ENCODE measurements around the gene HAPLN1. TPM values are rescaled to one million over a fixed set of nuclear protein-coding genes. Genes with fewer than 3 reads are reported as not detected.
"Not testable (repeated sequence)": the region's sequence is repeated elsewhere in the genome, so short reads cannot be mapped to it uniquely, and the experiment has no call there.

The HAPLN1 gene
- total RNA-seq, 4 donors from 2014 or later: 0.31 to 1.8 (median 0.86) TPM

DNA sequence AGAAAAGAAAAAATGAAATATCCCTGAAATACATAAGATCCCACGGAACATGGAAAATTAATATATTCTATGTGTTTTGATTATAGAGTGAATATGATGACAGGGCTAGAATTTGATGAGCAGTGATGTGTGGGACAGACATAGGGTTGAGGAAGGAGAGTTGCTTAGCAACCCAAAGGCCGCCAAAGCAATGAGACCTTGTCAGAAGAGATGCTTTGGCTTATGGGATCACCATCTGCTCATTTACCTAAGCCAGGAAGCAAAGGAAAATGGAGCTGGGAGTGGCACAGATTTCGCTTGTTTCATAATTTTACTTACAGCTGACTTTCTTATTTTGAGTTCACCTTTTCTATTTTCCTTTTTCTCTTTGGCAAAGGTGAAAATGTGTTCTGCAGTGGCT, 20.9 kb upstream of the HAPLN1 start:
- Histone ChIP-seq H3K9me3 (no peaks in the 10 kb centered on the region), H3K36me3 (no peaks in the 10 kb centered on the region), H3K4me1 (no peaks in the 10 kb centered on the region), H3K4me3 (no peak overlapping the region), H3K27ac (no peak overlapping the region), H3K27me3 (no peaks in the 10 kb centered on the region)
- ATAC-seq: no peak
- TF ChIP-seq EP300 (IDR thresholded peaks at IDR 0.05) (no peak), POLR2AphosphoS5 (IDR thresholded peaks at IDR 0.05) (no peak), POLR2A (IDR thresholded peaks at IDR 0.05) (no peak)
- TF ChIP-seq, protein P1, sequence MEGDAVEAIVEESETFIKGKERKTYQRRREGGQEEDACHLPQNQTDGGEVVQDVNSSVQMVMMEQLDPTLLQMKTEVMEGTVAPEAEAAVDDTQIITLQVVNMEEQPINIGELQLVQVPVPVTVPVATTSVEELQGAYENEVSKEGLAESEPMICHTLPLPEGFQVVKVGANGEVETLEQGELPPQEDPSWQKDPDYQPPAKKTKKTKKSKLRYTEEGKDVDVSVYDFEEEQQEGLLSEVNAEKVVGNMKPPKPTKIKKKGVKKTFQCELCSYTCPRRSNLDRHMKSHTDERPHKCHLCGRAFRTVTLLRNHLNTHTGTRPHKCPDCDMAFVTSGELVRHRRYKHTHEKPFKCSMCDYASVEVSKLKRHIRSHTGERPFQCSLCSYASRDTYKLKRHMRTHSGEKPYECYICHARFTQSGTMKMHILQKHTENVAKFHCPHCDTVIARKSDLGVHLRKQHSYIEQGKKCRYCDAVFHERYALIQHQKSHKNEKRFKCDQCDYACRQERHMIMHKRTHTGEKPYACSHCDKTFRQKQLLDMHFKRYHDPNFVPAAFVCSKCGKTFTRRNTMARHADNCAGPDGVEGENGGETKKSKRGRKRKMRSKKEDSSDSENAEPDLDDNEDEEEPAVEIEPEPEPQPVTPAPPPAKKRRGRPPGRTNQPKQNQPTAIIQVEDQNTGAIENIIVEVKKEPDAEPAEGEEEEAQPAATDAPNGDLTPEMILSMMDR (IDR thresholded peaks at IDR 0.05): no peak
- 83 to 86% methylated on average over 2 to 3 of the region's 3 CpGs for WGBS, 2 donors (ENCODE audit: low coverage in 1 of 2)

DNA sequence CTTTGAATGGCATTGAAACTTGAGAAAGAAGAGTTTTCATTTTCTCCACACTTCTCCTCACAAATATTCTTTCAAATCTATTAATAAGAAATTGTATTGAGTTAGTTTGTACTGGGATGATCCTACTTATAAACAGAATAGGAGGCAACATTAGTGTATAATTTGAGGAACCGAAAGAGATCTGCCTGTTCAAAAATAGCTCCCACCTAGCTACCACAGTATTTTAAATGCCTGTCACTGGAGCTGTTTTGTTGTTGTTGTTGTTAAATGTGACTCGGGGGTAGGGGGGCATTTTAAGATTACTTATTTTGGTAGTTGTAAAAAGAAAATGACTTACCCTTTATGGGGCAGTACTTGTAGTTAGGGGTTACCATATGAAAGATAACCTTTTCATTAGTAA, 20.1 kb upstream of the HAPLN1 start:
- whole genome bisulfite sequencing, 2 donors (ENCODE audit: low coverage in 1 of 2): 78 to 81% methylated on average over 1 to 2 of the region's 2 CpGs
- Histone ChIP-seq H3K4me3 (no peak overlapping the region), H3K9me3 (no peaks in the 10 kb centered on the region), H3K27ac (no peak overlapping the region), H3K4me1 (no peaks in the 10 kb centered on the region), H3K36me3 (no peaks in the 10 kb centered on the region), H3K27me3 (no peaks in the 10 kb centered on the region)
- ATAC-seq: no peak
- TF ChIP-seq, protein P1 (IDR thresholded peaks at IDR 0.05): no peak
- TF ChIP-seq POLR2A (IDR thresholded peaks at IDR 0.05): no peak
- no peak for TF ChIP-seq EP300 (IDR thresholded peaks at IDR 0.05)
- TF ChIP-seq POLR2AphosphoS5 (IDR thresholded peaks at IDR 0.05): no peak

DNA sequence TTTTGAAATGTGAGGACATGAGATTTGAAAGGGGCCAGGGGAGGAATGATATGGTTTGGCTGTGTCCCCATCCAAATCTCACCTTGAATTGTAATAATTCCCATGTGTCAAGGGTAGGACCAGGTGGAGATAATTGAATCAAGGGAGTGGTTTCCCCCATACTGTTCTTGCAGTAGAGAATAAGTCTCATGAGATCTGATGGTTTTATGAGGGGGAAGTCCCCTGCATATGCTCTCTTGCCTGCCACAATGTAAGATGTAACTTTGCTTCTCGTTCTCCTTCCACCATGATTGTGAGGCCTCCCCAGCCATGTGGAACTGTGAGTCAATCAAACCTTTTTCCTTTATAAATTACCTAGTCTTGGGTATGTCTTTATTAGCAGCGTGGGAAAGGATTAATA, 15.5 kb upstream of the HAPLN1 start:
- H3K36me3 ChIP-seq, H3K4me3 ChIP-seq, H3K27ac ChIP-seq, ATAC-seq, H3K9me3 ChIP-seq, H3K4me1 ChIP-seq, H3K27me3 ChIP-seq: not testable (repeated sequence)
- 93 to 95% methylated on average over 2 of the region's 2 CpGs for WGBS, 2 donors (ENCODE audit: low coverage in 1 of 2)

DNA sequence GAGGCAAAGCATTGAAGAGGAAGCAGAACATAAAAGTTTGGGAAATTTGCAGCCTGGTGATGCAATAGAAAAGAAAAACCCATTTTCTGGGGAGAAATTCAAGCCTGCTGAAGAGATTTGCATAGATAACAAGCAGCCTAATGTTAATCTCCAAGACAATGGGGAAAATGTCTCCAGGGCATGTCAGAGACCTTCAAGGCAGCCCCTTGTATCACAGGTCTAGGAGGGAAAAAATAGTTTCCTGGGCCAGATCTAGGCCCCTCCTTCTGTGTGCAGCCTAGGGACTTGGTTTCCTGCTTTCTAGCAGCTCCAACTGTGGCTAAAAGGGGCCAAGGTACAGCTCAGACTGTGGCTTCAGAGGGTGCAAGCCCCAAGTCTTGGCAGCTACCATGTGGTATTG, 14.4 kb upstream of the HAPLN1 start:
- H3K27ac ChIP-seq, H3K4me1 ChIP-seq, ATAC-seq, H3K27me3 ChIP-seq, H3K9me3 ChIP-seq, H3K4me3 ChIP-seq, H3K36me3 ChIP-seq: not testable (repeated sequence)

DNA sequence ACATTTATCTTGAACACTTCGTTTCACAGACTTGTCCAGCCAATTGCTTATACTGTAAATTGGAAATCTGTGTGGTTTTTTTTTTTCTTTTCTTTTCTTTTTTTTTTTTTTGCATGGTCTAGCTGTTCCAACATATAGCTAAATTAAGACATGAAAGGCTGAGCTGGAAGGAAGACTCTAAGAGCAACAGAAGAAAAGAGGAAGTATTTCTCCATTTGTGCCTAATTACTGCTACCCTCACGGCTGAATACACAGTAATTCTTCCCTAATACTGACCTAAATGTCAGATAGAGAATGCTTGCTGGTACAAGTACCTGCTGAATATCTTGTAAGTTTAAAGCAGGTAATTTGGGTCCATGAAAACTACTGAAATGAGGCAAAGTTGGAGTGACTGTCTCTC, 11.0 kb upstream of the HAPLN1 start:
- H3K4me3 ChIP-seq: no peak overlapping the region
- WGBS, 2 donors (ENCODE audit: low coverage in 1 of 2): 56 to 76% methylated on average over 2 of the region's 2 CpGs
- ATAC-seq: no peak
- no peaks in the 10 kb centered on the region for H3K27me3 ChIP-seq
- H3K36me3 ChIP-seq: no peaks in the 10 kb centered on the region
- H3K9me3 ChIP-seq: no peaks in the 10 kb centered on the region
- no peaks in the 10 kb centered on the region for H3K4me1 ChIP-seq
- no peak overlapping the region for H3K27ac ChIP-seq
- TF ChIP-seq POLR2AphosphoS5 (IDR thresholded peaks at IDR 0.05) (no peak), EP300 (IDR thresholded peaks at IDR 0.05) (no peak), POLR2A (IDR thresholded peaks at IDR 0.05) (no peak)
- TF ChIP-seq, protein P1 (IDR thresholded peaks at IDR 0.05): no peak

DNA sequence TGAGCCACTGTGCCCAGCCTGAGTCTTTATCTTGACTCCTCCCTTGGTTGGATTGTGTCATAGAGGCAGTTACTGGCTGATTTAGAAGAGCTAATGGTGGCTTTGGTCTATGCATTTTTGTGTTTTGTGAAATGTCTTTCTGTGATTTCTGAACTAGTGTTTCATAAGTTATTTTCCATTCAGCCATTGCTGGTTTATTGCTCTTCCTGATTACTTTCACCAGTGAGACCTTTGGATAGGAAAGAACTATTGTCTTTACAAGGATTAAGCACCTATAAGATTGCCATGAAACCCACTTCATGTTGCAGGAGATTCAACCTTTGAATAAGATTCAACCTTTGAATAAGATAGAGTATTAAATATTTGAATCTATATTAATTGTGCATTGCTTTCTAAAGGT, 8.7 kb upstream of the HAPLN1 start:
- no peaks in the 10 kb centered on the region for H3K27me3 ChIP-seq
- no peaks in the 10 kb centered on the region for H3K4me1 ChIP-seq
- TF ChIP-seq EP300 (IDR thresholded peaks at IDR 0.05): no peak
- TF ChIP-seq, protein P1 (IDR thresholded peaks at IDR 0.05): no peak
- no peak for TF ChIP-seq POLR2AphosphoS5 (IDR thresholded peaks at IDR 0.05)
- TF ChIP-seq POLR2A (IDR thresholded peaks at IDR 0.05): no peak
- no peaks in the 10 kb centered on the region for H3K9me3 ChIP-seq
- no peak for ATAC-seq
- H3K27ac ChIP-seq: no peak overlapping the region
- no peak overlapping the region for H3K4me3 ChIP-seq
- H3K36me3 ChIP-seq: no peaks in the 10 kb centered on the region
